ENCODE data around the gene ZNF407. TPM values are rescaled to one million over a fixed set of nuclear protein-coding genes. Genes with fewer than 3 reads are reported as not detected.
A peak's percentile ranks its signal among the peaks of the same experiment; 100 is the strongest.

ZNF407 gene
- total RNA-seq, 1 donor from 2014 or later = 10.6 TPM

DNA sequence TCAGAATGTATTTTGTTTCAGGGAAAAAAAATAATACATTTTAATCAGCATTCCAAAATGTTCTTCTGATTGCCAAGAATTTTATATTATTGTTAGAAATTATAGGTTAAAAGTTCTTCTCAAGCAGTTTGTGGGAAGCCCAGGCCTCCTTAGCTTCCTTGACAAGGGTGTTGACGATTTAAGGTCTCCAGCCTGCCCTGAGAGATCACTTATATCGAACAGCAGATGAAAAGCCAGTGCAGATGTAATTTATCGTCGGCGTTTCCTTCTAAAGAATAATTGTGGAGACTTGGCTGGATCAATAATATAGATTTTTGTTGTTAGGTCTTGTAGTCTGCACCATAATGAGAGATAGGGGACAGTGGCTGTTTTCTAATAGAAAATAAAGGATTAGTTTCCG is 280.6 kb downstream of the ZNF407 start:
- Histone ChIP-seq H3K9me3 (replicated peaks) (no peaks in the 10 kb centered on the region), H3K4me3 (no peak overlapping the region), H3K27me3 (ENCODE audit: low read depth) (no peaks in the 10 kb centered on the region), H3K36me3 (peaks cover 45% of the 10 kb centered on the region), H3K4me1 (peaks cover 14% of the 10 kb centered on the region), H3K27ac (replicated peaks) (no peak overlapping the region)
- no peak for TF ChIP-seq CTCF (IDR thresholded peaks at IDR 0.05; ENCODE audit: borderline replicate concordance)
- no peak for DNase-seq
- intact Hi-C loops (cut with micrococcal nuclease) = no loop called here

DNA sequence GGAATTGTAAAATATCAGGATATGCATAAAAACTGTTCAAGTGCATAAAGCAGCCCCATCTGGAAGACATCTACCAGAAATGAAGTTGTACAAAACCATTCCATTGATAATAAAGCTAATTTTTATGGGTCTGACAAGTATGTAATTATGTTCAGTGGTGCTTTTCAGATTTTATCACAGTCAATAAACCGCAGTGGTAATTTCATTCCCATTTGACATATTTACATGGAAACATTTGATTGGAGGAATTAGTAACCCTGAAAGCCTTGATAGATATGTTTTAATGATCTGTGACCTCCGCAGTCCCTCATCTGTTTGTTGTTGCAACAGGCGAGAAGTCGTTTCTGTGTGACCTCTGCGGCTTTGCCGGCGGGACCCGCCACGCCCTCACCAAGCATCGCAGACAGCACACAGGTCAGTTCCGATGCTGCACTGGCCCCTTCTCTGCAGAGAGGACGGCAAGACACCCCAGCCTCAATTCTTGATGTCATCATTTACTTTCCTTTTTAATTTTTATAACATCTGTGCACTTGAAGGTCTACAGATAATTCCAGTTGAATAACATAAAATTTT is 283.1 kb downstream of the ZNF407 start:
- intact Hi-C loops (cut with micrococcal nuclease) = no loop called here
- Histone ChIP-seq H3K4me1 (no peaks in the 10 kb centered on the region), H3K27ac (replicated peaks) (no peak overlapping the region), H3K36me3 (peaks cover 60% of the 10 kb centered on the region), H3K9me3 (replicated peaks) (no peaks in the 10 kb centered on the region), H3K27me3 (ENCODE audit: low read depth) (no peaks in the 10 kb centered on the region), H3K4me3 (no peak overlapping the region)
- DNase-seq = no peak
- TF ChIP-seq CTCF (IDR thresholded peaks at IDR 0.05; ENCODE audit: borderline replicate concordance) = no peak

DNA sequence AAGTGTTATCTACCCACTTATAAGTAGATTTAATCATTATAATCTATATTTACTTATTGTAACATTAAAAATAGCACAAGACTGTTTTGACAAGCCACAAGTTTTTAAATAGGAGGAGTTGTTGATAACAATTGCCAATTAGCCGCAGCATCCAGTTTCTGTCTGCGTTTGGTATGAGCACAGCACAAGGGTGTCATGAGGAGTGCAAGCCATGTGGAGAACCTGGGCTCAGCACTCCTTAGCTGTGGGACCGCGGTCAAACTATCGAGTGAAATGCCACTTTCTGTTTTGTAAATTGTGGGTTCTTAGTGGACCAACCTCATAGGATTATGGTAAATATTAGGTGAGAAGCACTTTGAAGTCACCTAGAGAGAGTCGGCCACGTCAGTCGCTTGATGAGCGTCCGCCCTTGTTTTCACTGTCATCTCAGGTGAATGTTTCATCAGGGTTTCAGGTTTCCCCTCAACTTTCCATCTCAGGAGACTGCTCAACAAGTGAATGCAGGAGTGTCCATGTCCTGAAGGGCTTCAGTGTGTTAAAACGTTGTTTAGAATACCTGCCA is 294.5 kb downstream of the ZNF407 start:
- Histone ChIP-seq H3K27ac (replicated peaks) (no peak overlapping the region), H3K4me1 (peaks cover 25% of the 10 kb centered on the region), H3K4me3 (peak overlapping the region; percentile 29), H3K27me3 (ENCODE audit: low read depth) (no peaks in the 10 kb centered on the region), H3K9me3 (replicated peaks) (no peaks in the 10 kb centered on the region), H3K36me3 (peaks cover 13% of the 10 kb centered on the region)
- TF ChIP-seq CTCF (IDR thresholded peaks at IDR 0.05; ENCODE audit: borderline replicate concordance) = no peak
- intact Hi-C loops (cut with micrococcal nuclease) = no loop called here
- no peak for DNase-seq

DNA sequence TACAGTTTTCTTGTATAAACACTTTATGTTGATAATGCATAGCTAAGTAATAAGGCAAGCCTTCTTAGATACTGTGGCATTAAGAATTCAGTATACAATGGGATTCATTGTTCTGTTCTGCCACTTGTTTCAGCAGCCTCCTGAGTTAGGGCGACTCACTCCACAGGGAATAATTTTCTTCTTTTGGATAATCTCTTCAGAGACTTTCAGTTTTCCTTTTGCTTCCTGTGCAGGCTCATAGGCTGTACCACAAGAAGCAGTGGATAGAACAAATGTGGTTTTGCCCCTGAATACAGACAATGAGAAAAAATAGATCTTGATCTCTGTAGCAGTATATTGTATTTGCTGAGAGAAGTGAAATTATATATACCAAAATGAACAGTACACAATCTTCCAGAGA is 298.0 kb downstream of the ZNF407 start:
- Histone ChIP-seq H3K4me1 (peaks cover 25% of the 10 kb centered on the region), H3K27ac (replicated peaks) (peak overlapping the region; percentile 7), H3K9me3 (replicated peaks) (no peaks in the 10 kb centered on the region), H3K27me3 (ENCODE audit: low read depth) (no peaks in the 10 kb centered on the region), H3K36me3 (peaks cover 2% of the 10 kb centered on the region), H3K4me3 (no peak overlapping the region)
- no peak for TF ChIP-seq CTCF (IDR thresholded peaks at IDR 0.05; ENCODE audit: borderline replicate concordance)
- no peak for DNase-seq
- intact Hi-C loops (cut with micrococcal nuclease) = no loop called here

DNA sequence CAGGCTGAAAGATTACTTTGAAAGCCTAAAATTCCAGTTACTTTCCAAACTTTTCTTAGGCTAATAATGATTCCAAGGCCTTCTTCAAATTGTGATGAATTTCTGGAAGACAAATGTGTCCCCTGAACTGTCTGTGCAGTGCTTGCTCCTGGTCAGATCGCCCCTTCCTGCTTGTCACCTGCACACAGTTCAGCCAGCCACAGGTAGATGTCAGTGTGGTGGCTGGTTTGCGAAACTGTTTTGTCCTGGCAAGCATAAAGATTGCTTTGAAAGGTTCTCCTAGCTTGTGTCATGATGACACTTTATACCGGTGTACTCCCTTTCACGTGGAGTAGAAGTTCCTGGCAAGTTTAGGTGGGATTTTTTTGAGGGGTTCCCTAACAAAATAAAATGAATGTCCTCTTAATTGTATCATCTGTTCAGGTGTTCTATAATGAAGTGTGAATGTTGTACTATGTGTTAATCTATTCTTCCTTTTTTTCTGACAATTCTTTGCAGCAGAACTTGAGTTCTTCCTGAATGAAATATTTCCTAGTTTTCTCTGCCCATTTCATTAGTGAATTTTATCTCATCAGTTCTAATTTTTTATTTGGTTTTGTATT is 298.8 kb downstream of the ZNF407 start:
- no peaks in the 10 kb centered on the region for H3K36me3 ChIP-seq
- TF ChIP-seq CTCF (IDR thresholded peaks at IDR 0.05; ENCODE audit: borderline replicate concordance) = peak; percentile 72
- no peaks in the 10 kb centered on the region for H3K27me3 ChIP-seq (ENCODE audit: low read depth)
- peaks cover 25% of the 10 kb centered on the region for H3K4me1 ChIP-seq
- no peak for DNase-seq
- no peak overlapping the region for H3K4me3 ChIP-seq
- no peaks in the 10 kb centered on the region for H3K9me3 ChIP-seq (replicated peaks)
- intact Hi-C loops (cut with micrococcal nuclease) = no loop called here
- peak overlapping the region; percentile 7 for H3K27ac ChIP-seq (replicated peaks)
